Fibroblast of villous mesenchyme (primary cell): ENCODE results near the gene EMC10. TPM values are rescaled to one million over a fixed set of nuclear protein-coding genes. Genes with fewer than 3 reads are reported as not detected.

Experiments
- DNase-seq: peaks from one replicate; pipeline ENCODE4 v3.0.0-alpha.2; 2010; ENCODE audit warnings: low read depth
- H3K4me3 ChIP-seq: 2 replicates; pipeline ENCODE4 v1.5.1; 2011; ENCODE audit warnings: low read depth, mild to moderate bottlenecking, low read length
- total RNA-seq: library from RNA; depleted of rRNA; stranded (reverse); fragments of >200 nt; gene quantifications from 2 replicates; pipeline ENCODE4 v1.2.3, GENCODE V29; 2012
- TF ChIP-seq, protein P1 (sequence below): IDR thresholded peaks from 2 replicates; pipeline ENCODE4 v1.5.1; 2012; ENCODE audit warnings: low read depth, mild to moderate bottlenecking, low read length; ENCODE audit not compliant: insufficient read depth

The EMC10 gene
- total RNA-seq, 1 donor, result 40.6 TPM

DNA sequence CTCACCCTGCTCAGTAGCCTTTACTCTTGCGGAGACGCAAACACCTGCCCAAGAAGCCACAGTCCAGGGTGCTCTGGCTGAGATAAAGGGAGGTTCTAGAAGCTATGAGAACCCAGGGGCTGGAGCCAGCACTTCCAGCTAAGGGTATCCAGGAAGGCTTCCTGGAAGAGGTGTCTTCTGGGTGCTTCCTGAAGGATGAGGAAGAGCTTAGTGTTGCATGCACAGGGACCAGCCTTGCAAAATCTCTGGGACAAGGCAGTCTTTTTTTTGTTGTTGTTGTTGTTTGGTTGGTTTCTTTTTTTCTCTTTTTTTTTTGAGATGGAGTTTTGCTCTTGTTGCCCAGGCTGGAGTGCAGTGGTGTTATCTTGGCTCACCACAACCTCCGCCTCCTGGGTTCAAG, 23.1 kb upstream of the EMC10 start:
- TF ChIP-seq, protein P1, sequence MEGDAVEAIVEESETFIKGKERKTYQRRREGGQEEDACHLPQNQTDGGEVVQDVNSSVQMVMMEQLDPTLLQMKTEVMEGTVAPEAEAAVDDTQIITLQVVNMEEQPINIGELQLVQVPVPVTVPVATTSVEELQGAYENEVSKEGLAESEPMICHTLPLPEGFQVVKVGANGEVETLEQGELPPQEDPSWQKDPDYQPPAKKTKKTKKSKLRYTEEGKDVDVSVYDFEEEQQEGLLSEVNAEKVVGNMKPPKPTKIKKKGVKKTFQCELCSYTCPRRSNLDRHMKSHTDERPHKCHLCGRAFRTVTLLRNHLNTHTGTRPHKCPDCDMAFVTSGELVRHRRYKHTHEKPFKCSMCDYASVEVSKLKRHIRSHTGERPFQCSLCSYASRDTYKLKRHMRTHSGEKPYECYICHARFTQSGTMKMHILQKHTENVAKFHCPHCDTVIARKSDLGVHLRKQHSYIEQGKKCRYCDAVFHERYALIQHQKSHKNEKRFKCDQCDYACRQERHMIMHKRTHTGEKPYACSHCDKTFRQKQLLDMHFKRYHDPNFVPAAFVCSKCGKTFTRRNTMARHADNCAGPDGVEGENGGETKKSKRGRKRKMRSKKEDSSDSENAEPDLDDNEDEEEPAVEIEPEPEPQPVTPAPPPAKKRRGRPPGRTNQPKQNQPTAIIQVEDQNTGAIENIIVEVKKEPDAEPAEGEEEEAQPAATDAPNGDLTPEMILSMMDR, result no peak
- no peak overlapping the region for H3K4me3 ChIP-seq
- no peak for DNase-seq

DNA sequence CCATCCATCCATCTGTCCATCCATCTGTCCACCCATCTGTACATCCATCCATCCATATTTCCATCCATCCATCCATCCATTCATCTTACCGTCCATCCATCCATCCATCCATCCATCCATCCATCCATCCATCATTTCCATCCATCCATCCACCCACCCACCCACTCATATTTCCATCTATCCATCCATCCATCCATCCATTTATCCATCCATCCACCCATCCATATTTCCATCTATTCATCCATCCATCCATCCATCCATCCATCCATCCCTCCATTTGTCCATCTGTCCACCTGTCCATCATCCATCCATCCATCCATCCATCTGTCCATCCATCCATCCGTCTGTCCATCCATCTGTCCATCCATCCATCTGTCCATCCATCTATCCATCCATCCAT, 20.3 kb upstream of the EMC10 start:
- DNase-seq, result no peak

DNA sequence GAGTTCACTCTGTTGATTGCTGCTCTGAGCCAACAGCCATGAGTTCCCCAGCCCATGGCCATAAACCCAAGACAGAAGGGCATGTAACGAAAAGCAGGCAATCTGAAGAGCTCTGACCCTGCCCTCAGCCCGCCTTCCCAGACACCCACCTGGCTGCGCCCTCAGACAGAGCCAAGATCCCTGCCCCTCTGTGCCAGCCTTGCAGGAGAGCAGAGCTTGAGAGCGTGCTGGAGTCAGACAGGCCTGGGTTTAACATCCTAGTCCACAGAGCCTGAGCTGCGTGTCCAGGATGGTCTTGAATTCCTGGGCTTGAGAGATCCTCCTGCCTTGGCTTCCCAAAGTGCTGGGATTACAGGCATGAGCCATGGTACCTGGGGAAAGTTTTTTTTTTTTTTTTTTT, 19.0 kb upstream of the EMC10 start:
- DNase-seq, result no peak
- no peak overlapping the region for H3K4me3 ChIP-seq
- TF ChIP-seq, protein P1, result no peak

More for the DNA sequence above, 20.3 kb upstream of the EMC10 start:
- TF ChIP-seq, protein P1, result no peak
- H3K4me3 ChIP-seq, result no peak overlapping the region

DNA sequence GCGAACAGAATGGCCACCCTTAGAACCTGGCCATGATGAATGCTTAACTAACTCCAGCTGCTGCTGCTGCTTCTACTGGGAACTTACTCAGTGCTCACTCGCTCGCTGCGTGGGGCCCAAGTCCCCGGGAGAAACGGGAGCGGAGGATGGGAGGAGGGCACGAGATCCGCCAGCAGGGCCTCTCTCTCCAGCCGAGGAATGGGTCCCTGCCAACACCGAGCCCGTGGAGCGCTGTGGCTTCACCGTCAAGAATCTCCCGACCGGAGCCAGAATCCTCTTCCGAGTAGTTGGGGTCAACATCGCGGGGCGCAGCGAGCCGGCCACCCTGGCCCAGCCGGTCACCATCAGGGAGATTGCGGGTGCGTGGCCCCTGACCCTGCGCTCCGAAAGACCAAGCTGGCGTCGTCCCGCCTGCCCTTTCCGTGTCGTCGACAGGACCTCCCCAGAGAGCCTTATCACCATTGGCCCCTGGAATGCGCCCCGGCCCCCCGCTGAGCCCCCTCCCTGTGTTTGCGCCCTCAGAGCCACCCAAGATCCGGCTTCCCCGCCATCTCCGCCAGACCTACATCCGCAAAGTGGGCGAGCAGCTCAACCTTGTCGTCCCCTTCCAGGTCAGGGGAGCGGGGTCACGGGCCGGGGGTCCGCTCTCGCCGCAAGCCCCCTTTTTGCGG, 17.8 kb upstream of the EMC10 start:
- no peak for DNase-seq
- no peak overlapping the region for H3K4me3 ChIP-seq
- TF ChIP-seq, protein P1, result no peak

DNA sequence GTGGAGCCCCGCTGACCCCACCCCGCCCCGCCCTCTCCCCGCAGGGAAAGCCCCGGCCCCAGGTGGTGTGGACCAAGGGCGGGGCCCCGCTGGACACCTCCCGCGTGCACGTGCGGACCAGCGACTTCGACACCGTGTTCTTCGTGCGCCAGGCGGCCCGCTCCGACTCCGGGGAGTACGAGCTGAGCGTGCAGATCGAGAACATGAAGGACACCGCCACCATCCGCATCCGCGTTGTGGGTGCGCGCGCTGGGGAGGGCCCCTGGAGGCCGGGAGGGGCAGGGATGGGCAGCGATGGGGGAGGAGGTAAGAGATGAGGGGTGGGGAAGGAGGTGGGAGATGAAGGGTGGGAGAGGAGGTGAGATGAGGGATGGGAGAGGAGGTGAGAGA, 17.2 kb upstream of the EMC10 start:
- no peak overlapping the region for H3K4me3 ChIP-seq
- no peak for DNase-seq
- TF ChIP-seq, protein P1, result no peak

DNA sequence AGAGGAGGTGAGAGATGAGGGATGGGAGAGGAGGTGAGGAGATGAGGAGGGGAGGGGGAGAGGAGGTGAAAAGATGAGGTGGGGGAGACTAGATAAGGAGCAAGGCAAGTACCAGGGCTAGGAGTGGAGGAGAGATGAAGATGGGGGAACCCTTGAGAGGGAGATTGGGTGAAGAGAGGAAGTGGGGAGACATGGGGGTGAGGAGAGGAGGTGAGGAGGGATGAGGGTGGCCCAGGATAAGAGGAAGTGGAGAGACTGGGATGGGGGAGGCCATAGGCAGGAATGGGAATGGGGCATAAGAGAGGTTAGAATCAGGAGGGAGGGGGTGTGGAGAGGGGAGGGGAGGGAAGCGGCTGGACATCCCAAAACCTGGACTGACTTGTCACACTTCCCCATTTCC, 16.7 kb upstream of the EMC10 start:
- H3K4me3 ChIP-seq, result no peak overlapping the region
- TF ChIP-seq, protein P1, result no peak
- DNase-seq, result no peak
